ENCODE data around the gene IL20RB.

- TF ChIP-seq CTCF (IDR thresholded peaks at IDR 0.05): no peak
- TF ChIP-seq POLR2A (IDR thresholded peaks at IDR 0.05): no peak
Measured at GRCh38 chr3:136937851-136938250, 19.9 kb upstream of the IL20RB start.

All from lower leg skin (tissue), 3 donors.